Ovary (tissue), 3 donors: ENCODE data around the gene PGPEP1.

Source experiments
- CTCF ChIP-seq, 3 donors: fragments of 450-650 bp in 2 of 3; fragments of 200-600 bp in 1 of 3; IDR thresholded peaks; one replicate each; pipeline versions ENCODE4 v1.5.1 to v1.8.0; 2016 to 2022; ENCODE audit warnings: antibody characterized with exemption in 3 of 3, mild to moderate bottlenecking in 1 of 3
- EP300 ChIP-seq: sonication (generic); formaldehyde crosslinking; IDR thresholded peaks from one replicate; pipeline ENCODE4 v1.6.1; 2017; ENCODE audit warnings: antibody characterized with exemption
- POLR2A ChIP-seq: fragments of 450-650 bp; IDR thresholded peaks from one replicate; pipeline ENCODE4 v1.6.1; 2017; ENCODE audit warnings: antibody characterized with exemption, mild to moderate bottlenecking, moderate library complexity
- donor health status: DM: no; HTN: no; CAD: no.

DNA sequence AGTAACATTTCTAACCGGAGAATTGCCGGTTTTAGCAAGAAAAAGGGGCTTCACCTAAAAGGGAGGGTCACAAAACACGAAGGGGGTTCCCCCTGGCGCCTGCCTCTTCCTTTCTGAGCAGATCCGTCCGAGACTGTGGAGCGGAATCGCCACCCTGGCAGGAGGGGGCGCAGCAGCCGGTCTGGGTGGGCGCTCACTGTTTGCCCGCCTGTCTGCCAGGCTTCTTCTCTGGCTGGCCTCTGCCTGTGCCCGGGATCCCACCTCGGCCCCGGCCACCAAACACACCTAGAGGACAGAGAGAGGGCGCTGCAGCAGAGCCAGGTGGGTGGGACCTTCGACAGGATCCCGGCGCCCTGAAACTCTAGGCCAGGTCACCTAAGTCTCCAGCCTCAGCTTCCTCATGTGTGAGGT is 33.1 kb upstream of the PGPEP1 start:
- TF ChIP-seq CTCF (IDR thresholded peaks at IDR 0.05): no peak
- no peak for TF ChIP-seq POLR2A
- no peak for TF ChIP-seq EP300
